ENCODE measurements around the gene SORCS2. TPM values are rescaled to one million over a fixed set of nuclear protein-coding genes. Genes with fewer than 3 reads are reported as not detected.

SORCS2 gene
- total RNA-seq, 1 experiment from 2014 or later, result 0.15 TPM

DNA sequence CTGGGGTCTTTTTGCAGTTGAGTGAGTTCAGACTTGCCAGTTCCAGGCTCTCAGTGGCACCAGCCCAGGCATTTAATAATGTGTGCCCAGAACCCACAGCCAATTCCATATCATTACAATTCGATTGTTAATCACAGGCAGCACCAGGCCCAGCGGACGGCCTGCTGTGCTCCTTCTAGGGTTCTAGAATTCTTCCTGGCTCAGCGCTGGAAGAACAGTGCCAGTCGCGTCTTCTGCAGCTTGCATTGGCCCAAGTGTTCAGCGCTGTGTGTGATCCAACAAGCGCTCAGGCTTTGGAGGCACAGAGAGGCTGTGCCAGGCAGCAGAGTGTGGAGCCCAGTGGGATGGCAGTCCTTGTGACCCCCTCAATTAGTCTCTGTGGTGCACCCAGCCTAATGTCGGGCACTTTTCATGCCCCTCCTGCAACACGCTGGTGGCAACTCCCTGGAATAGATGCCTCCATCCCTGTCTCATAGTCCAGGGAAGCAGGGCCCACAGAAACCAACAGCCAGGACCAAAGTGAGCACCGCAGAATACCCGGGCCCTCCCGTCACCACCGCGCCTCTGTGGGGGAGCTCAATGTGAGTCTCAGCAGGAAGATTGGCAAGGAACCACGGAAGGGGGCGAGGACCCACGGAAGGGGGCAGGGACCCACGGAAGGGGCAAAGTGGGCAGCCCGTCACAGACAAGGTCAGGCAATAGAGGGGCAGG is 554.2 kb downstream of the SORCS2 start:
- ChIA-PET CTCF (no interaction called here), POLR2A (no interaction called here)
- BruUV-seq (replicated peaks), result no TSS peak
- Histone ChIP-seq H3K4me1 (ENCODE audit: control insufficient read depth, insufficient read depth, low read length) (peaks cover 13% of the 10 kb centered on the region), H3K9me3 (ENCODE audit: control insufficient read depth, insufficient read depth, low read depth, low read length) (no peaks in the 10 kb centered on the region), H3K27ac (ENCODE audit: low read length) (no peak overlapping the region), H3K36me3 (ENCODE audit: control insufficient read depth, insufficient read depth, low read length) (no peaks in the 10 kb centered on the region), H3K4me3 (ENCODE audit: low read depth in 2 of 2, low read length in 2 of 2) (no peak overlapping the region), H3K27me3 (ENCODE audit: control insufficient read depth, insufficient read depth, low read length) (no peaks in the 10 kb centered on the region)
- ATAC-seq, result no peak
- TF ChIP-seq SIN3A (IDR thresholded peaks at IDR 0.05; ENCODE audit: borderline replicate concordance, insufficient read depth, low read depth, low read length), result no peak
- TF ChIP-seq, protein P1, sequence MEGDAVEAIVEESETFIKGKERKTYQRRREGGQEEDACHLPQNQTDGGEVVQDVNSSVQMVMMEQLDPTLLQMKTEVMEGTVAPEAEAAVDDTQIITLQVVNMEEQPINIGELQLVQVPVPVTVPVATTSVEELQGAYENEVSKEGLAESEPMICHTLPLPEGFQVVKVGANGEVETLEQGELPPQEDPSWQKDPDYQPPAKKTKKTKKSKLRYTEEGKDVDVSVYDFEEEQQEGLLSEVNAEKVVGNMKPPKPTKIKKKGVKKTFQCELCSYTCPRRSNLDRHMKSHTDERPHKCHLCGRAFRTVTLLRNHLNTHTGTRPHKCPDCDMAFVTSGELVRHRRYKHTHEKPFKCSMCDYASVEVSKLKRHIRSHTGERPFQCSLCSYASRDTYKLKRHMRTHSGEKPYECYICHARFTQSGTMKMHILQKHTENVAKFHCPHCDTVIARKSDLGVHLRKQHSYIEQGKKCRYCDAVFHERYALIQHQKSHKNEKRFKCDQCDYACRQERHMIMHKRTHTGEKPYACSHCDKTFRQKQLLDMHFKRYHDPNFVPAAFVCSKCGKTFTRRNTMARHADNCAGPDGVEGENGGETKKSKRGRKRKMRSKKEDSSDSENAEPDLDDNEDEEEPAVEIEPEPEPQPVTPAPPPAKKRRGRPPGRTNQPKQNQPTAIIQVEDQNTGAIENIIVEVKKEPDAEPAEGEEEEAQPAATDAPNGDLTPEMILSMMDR (IDR thresholded peaks at IDR 0.05), result no peak
- no peak for TF ChIP-seq POLR2AphosphoS5 (IDR thresholded peaks at IDR 0.05; ENCODE audit: low read depth, low read length)
- TF ChIP-seq, protein P2, sequence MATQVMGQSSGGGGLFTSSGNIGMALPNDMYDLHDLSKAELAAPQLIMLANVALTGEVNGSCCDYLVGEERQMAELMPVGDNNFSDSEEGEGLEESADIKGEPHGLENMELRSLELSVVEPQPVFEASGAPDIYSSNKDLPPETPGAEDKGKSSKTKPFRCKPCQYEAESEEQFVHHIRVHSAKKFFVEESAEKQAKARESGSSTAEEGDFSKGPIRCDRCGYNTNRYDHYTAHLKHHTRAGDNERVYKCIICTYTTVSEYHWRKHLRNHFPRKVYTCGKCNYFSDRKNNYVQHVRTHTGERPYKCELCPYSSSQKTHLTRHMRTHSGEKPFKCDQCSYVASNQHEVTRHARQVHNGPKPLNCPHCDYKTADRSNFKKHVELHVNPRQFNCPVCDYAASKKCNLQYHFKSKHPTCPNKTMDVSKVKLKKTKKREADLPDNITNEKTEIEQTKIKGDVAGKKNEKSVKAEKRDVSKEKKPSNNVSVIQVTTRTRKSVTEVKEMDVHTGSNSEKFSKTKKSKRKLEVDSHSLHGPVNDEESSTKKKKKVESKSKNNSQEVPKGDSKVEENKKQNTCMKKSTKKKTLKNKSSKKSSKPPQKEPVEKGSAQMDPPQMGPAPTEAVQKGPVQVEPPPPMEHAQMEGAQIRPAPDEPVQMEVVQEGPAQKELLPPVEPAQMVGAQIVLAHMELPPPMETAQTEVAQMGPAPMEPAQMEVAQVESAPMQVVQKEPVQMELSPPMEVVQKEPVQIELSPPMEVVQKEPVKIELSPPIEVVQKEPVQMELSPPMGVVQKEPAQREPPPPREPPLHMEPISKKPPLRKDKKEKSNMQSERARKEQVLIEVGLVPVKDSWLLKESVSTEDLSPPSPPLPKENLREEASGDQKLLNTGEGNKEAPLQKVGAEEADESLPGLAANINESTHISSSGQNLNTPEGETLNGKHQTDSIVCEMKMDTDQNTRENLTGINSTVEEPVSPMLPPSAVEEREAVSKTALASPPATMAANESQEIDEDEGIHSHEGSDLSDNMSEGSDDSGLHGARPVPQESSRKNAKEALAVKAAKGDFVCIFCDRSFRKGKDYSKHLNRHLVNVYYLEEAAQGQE (IDR thresholded peaks at IDR 0.05; ENCODE audit: insufficient read depth in 1 of 2, low read depth in 2 of 2, low read length in 1 of 2), result no peak
- no peak for TF ChIP-seq TCF7L2 (IDR thresholded peaks at IDR 0.05; ENCODE audit: low read depth, low read length)
- in situ Hi-C loops (cut with HindIII; ENCODE audit: low pct_unique_long_range_greater_than_20kb, low sequenced_read_pairs) (no loop called here), intact Hi-C loops (cut with micrococcal nuclease; ENCODE audit: unreplicated experiment) (no loop called here)
- DNase-seq (ENCODE audit: low read depth, low spot score), result no peak

DNA sequence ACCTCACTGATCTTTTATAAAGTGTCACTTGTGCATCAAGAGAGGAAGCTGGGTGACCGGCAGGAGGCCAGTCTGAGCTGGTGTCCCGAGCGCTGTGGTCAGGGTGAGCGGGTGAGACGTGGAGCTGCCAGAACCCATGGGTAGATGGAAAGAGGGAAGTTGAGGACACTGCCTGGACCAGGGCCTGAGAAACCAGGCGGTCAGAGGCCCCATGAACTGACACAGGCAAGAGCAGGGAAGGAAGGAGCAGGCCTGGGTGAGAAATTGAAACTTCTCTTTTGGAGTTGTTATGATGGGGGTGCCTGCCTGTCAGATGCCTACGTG is 554.7 kb downstream of the SORCS2 start:
- Histone ChIP-seq H3K4me1 (ENCODE audit: control insufficient read depth, insufficient read depth, low read length) (peaks cover 13% of the 10 kb centered on the region), H3K4me3 (ENCODE audit: low read depth in 2 of 2, low read length in 2 of 2) (no peak overlapping the region), H3K36me3 (ENCODE audit: control insufficient read depth, insufficient read depth, low read length) (no peaks in the 10 kb centered on the region), H3K27ac (ENCODE audit: low read length) (no peak overlapping the region), H3K9me3 (ENCODE audit: control insufficient read depth, insufficient read depth, low read depth, low read length) (no peaks in the 10 kb centered on the region), H3K27me3 (ENCODE audit: control insufficient read depth, insufficient read depth, low read length) (no peaks in the 10 kb centered on the region)
- BruUV-seq (replicated peaks), result no TSS peak
- ChIA-PET POLR2A (no interaction called here), CTCF (no interaction called here)
- DNase-seq (ENCODE audit: low read depth, low spot score) (no peak), ATAC-seq (no peak)
- intact Hi-C loops (cut with micrococcal nuclease; ENCODE audit: unreplicated experiment) (no loop called here), in situ Hi-C loops (cut with HindIII; ENCODE audit: low pct_unique_long_range_greater_than_20kb, low sequenced_read_pairs) (no loop called here)
- TF ChIP-seq, protein P2 (IDR thresholded peaks at IDR 0.05; ENCODE audit: insufficient read depth in 1 of 2, low read depth in 2 of 2, low read length in 1 of 2), result no peak
- TF ChIP-seq TCF7L2 (IDR thresholded peaks at IDR 0.05; ENCODE audit: low read depth, low read length) (no peak), POLR2AphosphoS5 (IDR thresholded peaks at IDR 0.05; ENCODE audit: low read depth, low read length) (no peak), SIN3A (IDR thresholded peaks at IDR 0.05; ENCODE audit: borderline replicate concordance, insufficient read depth, low read depth, low read length) (no peak)
- TF ChIP-seq, protein P1 (IDR thresholded peaks at IDR 0.05), result no peak

Measured in Panc1 (cell line).